SU-DHL-6 (cell line): ENCODE results near the gene HDAC7.

ENCODE experiments used
- CTCF ChIP-seq: fragments of 200-600 bp; sonication (generic); IDR thresholded peaks from one replicate; pipeline ENCODE4 v1.5.1; 2017; ENCODE audit warnings: antibody characterized with exemption, mild to moderate bottlenecking, low read length, moderate library complexity; ENCODE audit not compliant: insufficient read depth, poor library complexity, severe bottlenecking
- EZH2phosphoT487 ChIP-seq: fragments of 200-600 bp; sonication (generic), shearing (Covaris generic); conservative IDR thresholded peaks from 2 replicates; pipeline ENCODE4 v1.6.1; 2018; ENCODE audit warnings: mild to moderate bottlenecking, antibody characterized with exemption, low read length, moderate library complexity, mixed read lengths

GRCh38 chr12:47863467-47863866, 43.8 kb upstream of the HDAC7 start:
- TF ChIP-seq CTCF (no peak), EZH2phosphoT487 (no peak)
